ENCODE measurements around the gene SNAP91.
"Not testable (repeated sequence)": the region's sequence is repeated elsewhere in the genome, so short reads cannot be mapped to it uniquely, and the experiment has no call there.

SNAP91 gene

GRCh38 chr6:83708970-83709747 is at the start of gene SNAP91:
TSS of gene SNAP91 (minus strand) at chr6:83709101. CDS start at chr6:83707927, 1,174 bp downstream.
- no peak for DNase-seq

GRCh38 chr6:83758533-83758932 is 49.6 kb upstream of the SNAP91 start:
- no peak for DNase-seq

GRCh38 chr6:83757021-83757420 is 48.1 kb upstream of the SNAP91 start:
- DNase-seq = no peak

GRCh38 chr6:83756565-83756964 is 47.7 kb upstream of the SNAP91 start:
- DNase-seq = no peak

- not testable (repeated sequence) for DNase-seq
Observed at GRCh38 chr6:83752375-83752774, 43.5 kb upstream of the SNAP91 start.

GRCh38 chr6:83741089-83741488 is 32.2 kb upstream of the SNAP91 start:
- DNase-seq = no peak

GRCh38 chr6:83735461-83735860 is 26.6 kb upstream of the SNAP91 start:
- DNase-seq = no peak

GRCh38 chr6:83729871-83730270 is 21.0 kb upstream of the SNAP91 start:
- DNase-seq = no peak

- DNase-seq = no peak
Observed at GRCh38 chr6:83722876-83723275, 14.0 kb upstream of the SNAP91 start.

- DNase-seq = no peak
Observed at GRCh38 chr6:83717809-83718208, 8.9 kb upstream of the SNAP91 start.

GRCh38 chr6:83711958-83712357 is 3.1 kb upstream of the SNAP91 start:
- DNase-seq = no peak

- no peak for DNase-seq
Observed at GRCh38 chr6:83709748-83710050, 798 bp upstream of the SNAP91 start.

GRCh38 chr6:83708546-83708969 is 343 bp downstream of the SNAP91 start:
- no peak for DNase-seq

GRCh38 chr6:83707829-83708545 is 914 bp downstream of the SNAP91 start:
- no peak for DNase-seq

GRCh38 chr6:83702749-83703148 is 6.2 kb downstream of the SNAP91 start:
- no peak for DNase-seq

GRCh38 chr6:83702077-83702476 is 6.8 kb downstream of the SNAP91 start:
- no peak for DNase-seq

- DNase-seq = no peak
Observed at GRCh38 chr6:83696674-83697073, 12.2 kb downstream of the SNAP91 start.

- DNase-seq = no peak
Observed at GRCh38 chr6:83685481-83685880, 23.4 kb downstream of the SNAP91 start.

GRCh38 chr6:83677791-83678190 is 31.1 kb downstream of the SNAP91 start:
- no peak for DNase-seq

GRCh38 chr6:83637953-83638352 is 70.9 kb downstream of the SNAP91 start:
- no peak for DNase-seq

- no peak for DNase-seq
Observed at GRCh38 chr6:83636800-83637199, 72.1 kb downstream of the SNAP91 start.

- no peak for DNase-seq
Observed at GRCh38 chr6:83633609-83634008, 75.3 kb downstream of the SNAP91 start.

GRCh38 chr6:83633149-83633548 is 75.8 kb downstream of the SNAP91 start:
- no peak for DNase-seq

- DNase-seq = not testable (repeated sequence)
Observed at GRCh38 chr6:83629908-83630307, 79.0 kb downstream of the SNAP91 start.

All from activated CD4-positive, alpha-beta T cell treated with anti-CD3 and anti-CD28 coated beads for 1 hour (primary cell).